Neural progenitor cell (in vitro differentiated cells): Measurements from ENCODE around the gene SLC10A2.

Experiments
- EZH2 ChIP-seq: fragments of 200-600 bp; sonication (generic); IDR thresholded peaks from 2 replicates; pipeline ENCODE4 v1.6.1; 2017; ENCODE audit warnings: antibody characterized with exemption, mild to moderate bottlenecking, moderate library complexity
- TF ChIP-seq, protein P1 (sequence below): fragments of 200-600 bp; sonication (generic); IDR thresholded peaks from 2 replicates; pipeline ENCODE4 v1.5.1; 2017; ENCODE audit warnings: antibody characterized with exemption, mild to moderate bottlenecking

DNA sequence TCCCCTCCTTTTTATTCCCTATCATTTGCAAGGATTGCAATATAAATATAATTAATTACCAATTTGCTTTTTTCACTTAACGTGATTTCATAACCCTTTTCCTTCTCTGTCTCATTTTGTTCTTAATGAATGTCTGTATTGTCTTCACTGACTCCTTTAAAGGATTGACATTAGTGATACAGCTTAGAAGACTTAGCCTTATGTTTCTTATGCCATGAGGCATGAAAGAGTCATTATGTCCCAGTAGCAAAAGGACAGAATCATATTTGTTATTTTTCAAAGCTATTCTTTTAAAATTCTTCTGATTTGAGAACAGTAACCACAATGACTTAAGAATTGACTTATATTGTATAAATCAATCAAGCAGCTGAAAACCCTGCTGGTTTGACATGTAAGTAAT is 26.2 kb downstream of the SLC10A2 start:
- TF ChIP-seq, protein P1, sequence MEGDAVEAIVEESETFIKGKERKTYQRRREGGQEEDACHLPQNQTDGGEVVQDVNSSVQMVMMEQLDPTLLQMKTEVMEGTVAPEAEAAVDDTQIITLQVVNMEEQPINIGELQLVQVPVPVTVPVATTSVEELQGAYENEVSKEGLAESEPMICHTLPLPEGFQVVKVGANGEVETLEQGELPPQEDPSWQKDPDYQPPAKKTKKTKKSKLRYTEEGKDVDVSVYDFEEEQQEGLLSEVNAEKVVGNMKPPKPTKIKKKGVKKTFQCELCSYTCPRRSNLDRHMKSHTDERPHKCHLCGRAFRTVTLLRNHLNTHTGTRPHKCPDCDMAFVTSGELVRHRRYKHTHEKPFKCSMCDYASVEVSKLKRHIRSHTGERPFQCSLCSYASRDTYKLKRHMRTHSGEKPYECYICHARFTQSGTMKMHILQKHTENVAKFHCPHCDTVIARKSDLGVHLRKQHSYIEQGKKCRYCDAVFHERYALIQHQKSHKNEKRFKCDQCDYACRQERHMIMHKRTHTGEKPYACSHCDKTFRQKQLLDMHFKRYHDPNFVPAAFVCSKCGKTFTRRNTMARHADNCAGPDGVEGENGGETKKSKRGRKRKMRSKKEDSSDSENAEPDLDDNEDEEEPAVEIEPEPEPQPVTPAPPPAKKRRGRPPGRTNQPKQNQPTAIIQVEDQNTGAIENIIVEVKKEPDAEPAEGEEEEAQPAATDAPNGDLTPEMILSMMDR = no peak
- TF ChIP-seq EZH2 = no peak
